HUES48 (cell line): ENCODE measurements around the gene SEL1L.
"Not testable (repeated sequence)": the region's sequence is repeated elsewhere in the genome, so short reads cannot be mapped to it uniquely, and the experiment has no call there.

Experiments used
- H3K27ac ChIP-seq: one replicate; pipeline ENCODE4 v1.7.0; 2013; ENCODE audit warnings: low read depth, low read length, inconsistent platforms
- H3K27me3 ChIP-seq: 2 replicates; pipeline ENCODE4 v1.6.1; 2013; ENCODE audit warnings: mild to moderate bottlenecking, low read length; ENCODE audit not compliant: control insufficient read depth, insufficient read depth
- H3K36me3 ChIP-seq: 2 replicates; pipeline ENCODE4 v1.6.1; 2013; ENCODE audit warnings: low read length; ENCODE audit not compliant: control insufficient read depth, insufficient read depth
- H3K4me1 ChIP-seq: 2 replicates; pipeline ENCODE4 v1.6.1; 2013; ENCODE audit warnings: mild to moderate bottlenecking, low read length; ENCODE audit not compliant: control insufficient read depth, insufficient read depth
- H3K4me3 ChIP-seq: 2 replicates; pipeline ENCODE4 v1.5.1; 2013; ENCODE audit warnings: mild to moderate bottlenecking, low read depth, low read length
- H3K9ac ChIP-seq: 2 replicates; pipeline ENCODE4 v1.6.1; 2013; ENCODE audit warnings: mild to moderate bottlenecking, low read depth, low read length, moderate library complexity
- H3K9me3 ChIP-seq: 2 replicates; pipeline ENCODE4 v1.6.1; 2013; ENCODE audit warnings: low read length; ENCODE audit not compliant: control insufficient read depth, insufficient read depth

SEL1L gene

DNA sequence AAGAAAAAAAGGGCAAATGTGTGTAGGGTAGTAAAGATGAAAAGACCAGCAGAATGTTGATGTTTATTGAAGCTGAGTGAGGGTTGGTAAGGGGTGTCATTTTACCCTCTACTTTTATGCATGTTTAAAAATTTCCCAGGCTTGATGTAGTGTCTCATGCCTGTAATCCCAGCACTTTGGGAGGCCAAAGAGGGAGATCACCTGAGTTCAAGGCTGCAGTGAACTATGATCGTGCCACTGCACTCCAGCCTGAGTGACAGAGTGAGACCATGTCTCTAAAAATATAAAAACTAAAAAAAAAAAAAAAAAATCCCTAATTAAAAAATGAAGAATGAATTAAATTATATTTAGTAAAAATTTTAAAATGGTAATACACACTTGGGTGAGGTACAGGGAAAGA, 8.5 kb downstream of the SEL1L start:
- Histone ChIP-seq H3K4me3 (no peak overlapping the region), H3K9me3 (no peaks in the 10 kb centered on the region), H3K4me1 (no peaks in the 10 kb centered on the region), H3K36me3 (peaks cover 35% of the 10 kb centered on the region), H3K27me3 (no peaks in the 10 kb centered on the region), H3K9ac (no peak overlapping the region), H3K27ac (no peak overlapping the region)

DNA sequence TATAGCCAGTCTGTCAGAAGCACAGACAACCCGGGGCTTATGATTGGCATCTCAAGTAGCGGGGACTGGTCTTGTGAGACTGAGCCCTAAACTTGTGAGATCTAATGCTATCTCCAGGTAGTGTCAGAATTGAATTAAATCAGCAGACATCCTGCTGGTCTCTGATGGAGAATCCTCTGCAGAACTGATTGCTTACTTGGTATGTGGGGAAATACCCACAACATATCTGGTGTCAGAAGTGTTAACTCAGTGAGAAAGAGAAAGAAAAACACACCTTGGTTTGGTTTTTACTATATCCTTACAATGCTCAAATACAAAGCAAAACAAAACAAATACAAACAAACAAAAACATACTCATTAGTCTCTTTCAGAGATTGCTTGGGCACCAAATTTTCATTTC, 10.0 kb downstream of the SEL1L start:
- no peak overlapping the region for H3K9ac ChIP-seq
- H3K9me3 ChIP-seq = no peaks in the 10 kb centered on the region
- H3K36me3 ChIP-seq = peaks cover 39% of the 10 kb centered on the region

DNA sequence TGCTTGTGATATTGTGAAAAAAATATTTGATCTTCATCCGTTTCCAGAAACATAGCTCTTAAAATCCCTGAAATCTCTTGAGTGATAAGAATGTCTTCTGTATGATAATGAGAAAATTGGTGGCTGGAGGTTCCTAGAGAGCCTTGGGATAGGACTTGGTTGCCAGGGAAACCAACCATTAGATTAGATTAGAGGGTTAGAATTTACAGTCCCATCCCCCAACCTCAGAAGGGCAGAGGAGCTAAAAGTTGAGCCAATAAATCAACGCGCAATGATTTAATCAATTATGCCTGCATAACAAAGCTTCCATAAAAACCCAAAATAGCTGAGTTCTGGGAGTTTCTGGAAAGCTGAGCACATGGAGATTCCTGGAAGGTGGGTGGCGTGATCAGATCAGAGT, 10.6 kb downstream of the SEL1L start:
- H3K4me3 ChIP-seq = no peak overlapping the region
- H3K27ac ChIP-seq = no peak overlapping the region
- H3K9me3 ChIP-seq = no peaks in the 10 kb centered on the region
- no peaks in the 10 kb centered on the region for H3K4me1 ChIP-seq
- peaks cover 39% of the 10 kb centered on the region for H3K36me3 ChIP-seq
- H3K9ac ChIP-seq = no peak overlapping the region
- no peaks in the 10 kb centered on the region for H3K27me3 ChIP-seq

More for the DNA sequence above, 10.0 kb downstream of the SEL1L start:
- H3K27me3 ChIP-seq = no peaks in the 10 kb centered on the region
- H3K27ac ChIP-seq = no peak overlapping the region
- H3K4me3 ChIP-seq = no peak overlapping the region
- H3K4me1 ChIP-seq = no peaks in the 10 kb centered on the region

DNA sequence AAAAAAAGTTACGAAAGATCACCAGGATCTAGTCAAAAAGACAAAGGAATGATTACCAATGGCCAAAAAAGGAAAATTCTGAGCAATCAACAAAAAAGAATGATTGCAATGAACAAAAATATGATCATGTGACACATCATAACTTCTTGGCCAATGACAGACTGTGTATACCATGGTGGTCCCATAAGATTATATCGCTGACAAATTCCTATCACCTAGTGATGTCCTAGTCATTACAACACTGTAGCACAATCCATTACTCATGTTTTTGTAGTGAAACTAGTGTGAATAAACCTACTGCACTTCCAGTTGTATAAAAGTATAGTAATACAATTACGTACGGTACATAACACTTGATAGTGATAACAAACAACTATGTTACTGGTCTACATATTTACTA, 12.3 kb downstream of the SEL1L start:
- H3K27me3 ChIP-seq = no peaks in the 10 kb centered on the region
- H3K9ac ChIP-seq = no peak overlapping the region
- H3K4me1 ChIP-seq = peaks cover 15% of the 10 kb centered on the region
- H3K9me3 ChIP-seq = no peaks in the 10 kb centered on the region
- H3K36me3 ChIP-seq = peaks cover 35% of the 10 kb centered on the region
- H3K4me3 ChIP-seq = no peak overlapping the region
- H3K27ac ChIP-seq = no peak overlapping the region

DNA sequence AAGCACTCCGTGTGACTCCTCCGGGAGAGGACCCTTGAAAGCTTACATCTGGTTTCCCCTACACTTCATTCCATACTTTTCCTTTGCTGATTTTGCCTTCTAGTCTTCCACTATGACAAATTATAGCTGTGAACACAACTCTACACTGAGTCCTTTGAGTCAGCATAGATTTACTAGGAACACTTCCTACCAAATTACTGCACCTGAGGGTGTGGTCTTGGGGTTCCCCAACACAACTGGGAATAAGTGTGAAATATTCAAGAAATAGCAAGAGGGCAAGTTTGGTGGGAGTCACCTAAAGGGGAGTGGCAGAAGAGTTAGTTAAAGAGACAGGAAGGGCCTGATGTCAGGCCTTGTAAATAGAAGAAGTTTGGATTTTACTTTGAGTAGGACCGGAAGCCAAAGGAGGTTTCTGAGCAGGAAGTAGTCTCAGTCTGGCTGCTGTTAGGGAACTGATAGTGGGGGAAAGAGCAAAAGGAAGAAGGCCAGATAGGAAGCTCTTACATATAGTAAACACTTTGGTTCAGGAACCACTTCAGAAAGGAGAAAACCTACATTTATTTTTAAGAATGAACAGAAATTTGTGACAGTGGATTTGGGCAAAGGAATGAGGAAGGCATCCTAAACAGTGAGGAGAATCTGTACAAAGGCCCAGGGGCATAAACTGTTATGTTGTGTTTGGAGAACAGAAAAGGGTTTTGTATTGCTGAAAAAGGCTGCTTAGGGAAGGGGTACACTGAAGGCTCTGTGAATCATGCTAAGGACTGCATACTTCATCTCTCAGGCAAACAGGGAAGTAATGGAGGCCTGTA, 14.2 kb downstream of the SEL1L start:
- Histone ChIP-seq H3K27ac (no peak overlapping the region), H3K4me3 (no peak overlapping the region), H3K4me1 (peaks cover 15% of the 10 kb centered on the region), H3K9me3 (no peaks in the 10 kb centered on the region), H3K9ac (no peak overlapping the region), H3K36me3 (peaks cover 28% of the 10 kb centered on the region), H3K27me3 (no peaks in the 10 kb centered on the region)

DNA sequence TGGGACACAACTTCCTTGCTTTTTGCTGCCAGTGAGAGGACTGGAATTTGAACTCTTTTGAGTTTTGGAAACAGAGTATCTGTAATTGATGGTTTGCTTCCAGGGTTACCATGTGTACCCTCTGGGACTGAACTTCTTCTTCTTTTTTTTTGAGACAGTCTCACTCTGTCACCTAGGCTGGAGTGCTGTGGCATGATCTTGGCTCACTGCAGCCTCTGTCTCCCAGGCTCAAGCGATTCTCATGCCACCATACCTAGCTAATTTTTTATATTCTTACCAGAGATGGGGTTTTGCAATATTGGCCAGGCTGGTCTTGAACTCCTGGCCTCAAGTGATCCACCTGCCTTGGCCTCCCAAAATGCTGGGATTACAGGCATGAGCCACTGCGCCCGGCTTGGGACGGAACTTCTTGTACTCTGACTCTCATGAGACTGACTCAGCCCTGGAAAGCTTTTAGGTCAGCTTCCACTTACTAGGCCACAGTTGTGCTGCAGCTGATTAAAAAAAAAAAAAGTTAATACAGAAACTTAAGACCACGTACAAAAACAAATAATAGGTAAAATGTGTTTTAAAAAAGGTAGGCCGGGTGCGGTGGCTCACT, 15.8 kb downstream of the SEL1L start:
- Histone ChIP-seq H3K36me3 (peaks cover 18% of the 10 kb centered on the region), H3K27me3 (no peaks in the 10 kb centered on the region), H3K4me1 (peaks cover 15% of the 10 kb centered on the region), H3K27ac (peak overlapping the region; percentile 80), H3K9ac (no peak overlapping the region), H3K9me3 (no peaks in the 10 kb centered on the region), H3K4me3 (no peak overlapping the region)

DNA sequence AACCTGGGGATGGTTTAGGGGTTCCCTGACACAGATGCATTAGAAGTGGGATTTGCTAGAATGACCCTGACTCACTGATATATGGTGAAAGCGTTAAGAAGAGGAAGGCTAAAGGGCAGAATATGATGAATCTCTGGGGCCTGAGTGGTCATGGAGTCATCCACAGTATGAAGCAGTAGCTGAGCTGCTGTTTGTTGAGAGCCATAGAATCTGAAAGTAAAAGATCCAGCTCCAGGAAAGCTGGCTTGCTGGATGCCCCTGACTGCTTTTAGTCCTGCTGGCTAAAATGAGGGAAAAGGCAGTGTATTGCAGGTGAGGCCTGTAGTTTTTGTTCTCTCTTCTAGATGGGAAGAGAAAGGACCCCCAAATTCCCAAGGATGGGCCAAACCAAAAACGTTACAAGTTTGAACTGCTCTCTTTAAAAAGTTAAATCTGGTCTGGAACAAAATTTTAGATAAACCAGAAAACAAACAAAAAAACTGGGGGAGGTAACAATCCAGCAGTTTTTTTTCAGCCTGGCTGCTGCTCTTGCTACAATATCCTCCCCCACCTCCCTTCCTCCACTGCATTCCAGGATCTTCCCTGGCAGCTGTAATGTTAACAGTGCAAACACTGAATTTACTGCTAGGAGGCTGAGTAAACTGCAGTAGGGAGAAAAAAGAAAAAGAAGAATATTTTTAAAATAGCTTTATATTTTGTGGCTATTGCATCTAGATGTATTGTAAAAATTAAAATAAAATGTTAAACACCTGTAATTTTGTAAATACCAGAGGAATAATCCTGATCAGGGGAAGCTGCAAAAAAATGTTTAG, 16.5 kb downstream of the SEL1L start:
- Histone ChIP-seq H3K4me3 (no peak overlapping the region; the same call in 1 of the 2 replicates), H3K9ac (peak overlapping the region; percentile 48; the same call in 1 of the 2 replicates), H3K27ac (peak overlapping the region; percentile 80), H3K4me1 (peaks cover 15% of the 10 kb centered on the region), H3K36me3 (peaks cover 11% of the 10 kb centered on the region), H3K27me3 (no peaks in the 10 kb centered on the region), H3K9me3 (no peaks in the 10 kb centered on the region)

DNA sequence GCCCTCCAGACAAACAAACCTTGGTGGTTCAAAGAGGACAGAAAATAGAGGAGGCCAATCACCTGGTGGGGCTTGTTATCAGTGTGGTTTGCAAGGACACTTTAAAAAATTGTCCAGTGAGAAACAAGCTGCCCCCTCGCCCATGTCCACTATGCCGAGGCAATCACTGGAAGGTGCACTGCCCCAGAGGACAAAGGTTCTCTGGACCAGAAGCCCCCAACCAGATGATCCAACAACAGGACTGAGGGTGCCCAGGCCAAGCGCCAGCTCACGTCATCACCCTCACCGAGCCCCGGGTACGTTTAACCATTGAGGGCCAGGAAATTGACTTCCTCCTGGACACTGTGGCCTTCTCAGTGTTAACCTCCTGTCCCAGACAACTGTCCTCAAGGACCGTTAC, 17.7 kb downstream of the SEL1L start:
- not testable (repeated sequence) for H3K27ac ChIP-seq, H3K27me3 ChIP-seq, H3K9me3 ChIP-seq, H3K4me3 ChIP-seq, H3K9ac ChIP-seq
- Histone ChIP-seq H3K4me1 (peaks cover 24% of the 10 kb centered on the region), H3K36me3 (peaks cover 11% of the 10 kb centered on the region)

DNA sequence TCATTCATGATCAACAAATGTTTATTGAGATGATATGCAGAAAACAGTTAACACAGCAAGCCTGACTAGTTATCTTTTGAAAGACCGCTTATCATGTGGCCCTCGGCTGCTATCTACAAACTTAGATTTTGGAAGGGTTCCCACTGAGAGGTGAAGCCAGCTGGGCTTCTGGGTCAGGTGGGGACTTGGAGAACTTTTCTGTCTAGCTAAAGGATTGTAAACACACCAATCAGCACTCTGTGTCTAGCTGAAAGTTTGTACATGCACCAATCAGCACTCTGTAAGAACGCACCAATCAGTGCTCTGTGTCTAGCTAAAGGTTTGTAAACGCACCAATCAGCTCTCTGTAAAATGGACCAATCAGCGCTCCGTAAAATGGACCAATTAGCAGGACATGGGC, 20.8 kb downstream of the SEL1L start:
- H3K36me3 ChIP-seq, H3K9ac ChIP-seq, H3K4me3 ChIP-seq, H3K9me3 ChIP-seq, H3K27ac ChIP-seq, H3K27me3 ChIP-seq: not testable (repeated sequence)
- H3K4me1 ChIP-seq = peaks cover 28% of the 10 kb centered on the region

DNA sequence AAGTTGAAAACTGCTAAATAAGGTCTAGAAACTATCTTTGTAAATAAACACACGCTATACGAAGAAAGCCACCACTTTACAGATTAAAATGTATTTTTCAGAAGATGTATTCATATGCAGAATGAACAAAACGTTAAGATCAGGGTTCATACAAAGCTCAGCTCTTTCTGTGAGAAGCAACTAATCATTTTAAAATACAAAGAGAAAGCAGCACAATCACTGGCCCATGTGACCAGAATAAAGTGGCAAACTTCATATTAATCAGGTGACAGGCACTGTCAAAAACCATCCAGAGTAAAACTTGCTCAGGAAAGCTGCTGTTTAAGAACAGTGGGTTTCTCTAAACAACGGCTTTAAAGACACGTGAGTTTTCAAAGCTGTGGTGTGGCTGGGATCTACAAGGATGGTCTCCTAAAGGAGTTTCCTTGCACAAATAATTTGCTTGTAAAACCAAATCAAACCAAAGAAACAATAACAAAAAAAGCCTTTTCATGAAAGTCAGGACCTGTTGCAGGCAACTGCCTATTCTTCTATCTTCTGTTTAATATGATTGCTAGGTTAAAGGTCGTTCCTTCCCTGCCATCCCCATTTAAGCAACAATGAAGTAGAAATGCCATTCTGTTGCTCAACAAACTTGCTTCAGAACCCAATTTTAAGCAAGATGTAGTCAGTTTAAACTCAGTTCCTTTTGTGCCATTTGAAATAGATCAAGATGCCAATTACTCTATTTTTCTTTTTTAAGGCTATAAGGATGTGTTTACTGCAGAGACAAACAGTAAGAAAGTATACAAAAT, 22.3 kb downstream of the SEL1L start:
- no peak overlapping the region for H3K9ac ChIP-seq
- H3K9me3 ChIP-seq = no peaks in the 10 kb centered on the region
- peaks cover 2% of the 10 kb centered on the region; the same call in 1 of the 2 replicates for H3K36me3 ChIP-seq
- H3K4me1 ChIP-seq = peaks cover 13% of the 10 kb centered on the region
- no peak overlapping the region for H3K4me3 ChIP-seq
- H3K27me3 ChIP-seq = no peaks in the 10 kb centered on the region
- no peak overlapping the region for H3K27ac ChIP-seq
